ENCODE measurements around the gene AKAP10. TPM values are rescaled to one million over a fixed set of nuclear protein-coding genes. Genes with fewer than 3 reads are reported as not detected.

Gene AKAP10
- total and polyA plus RNA-seq, 2 donors (not counting 1 experiment from before 2014, with no cell fraction given): 20.6 to 71.2 TPM

- Histone ChIP-seq H3K4me1 (ENCODE audit: control insufficient read depth in 2 of 2, insufficient read depth in 2 of 2, low read length in 2 of 2) (peaks cover 5 to 6% of the 10 kb centered on the region in 2 donors), H3K9me3 (ENCODE audit: control extremely low read depth in 1 of 3, control insufficient read depth in 2 of 3, insufficient read depth in 1 of 3, low read length in 2 of 3) (no peaks in the 10 kb centered on the region), H3K4me3 (ENCODE audit: control extremely low read depth in 1 of 5, extremely low read depth in 1 of 5, insufficient read depth in 1 of 5, low read depth in 2 of 5, low read length in 4 of 5) (peak within 1 kb of the TSS; percentile 37 to 72 (median 56)), H3K4me2 (replicated peaks; ENCODE audit: low read depth, low read length, poor library complexity, severe bottlenecking) (peak within 1 kb of the TSS; percentile 97), H4K20me1 (ENCODE audit: control insufficient read depth, insufficient read depth, low read length, poor library complexity, severe bottlenecking) (no peaks in the 10 kb centered on the region), H3K79me2 (ENCODE audit: control insufficient read depth, insufficient read depth, low read length) (no peaks in the 10 kb centered on the region), H3K9ac (ENCODE audit: low read length) (peak within 1 kb of the TSS; percentile 75), H3K27me3 (replicated peaks in 1 of 4; ENCODE audit: control extremely low read depth in 1 of 4, control insufficient read depth in 3 of 4, insufficient read depth in 4 of 4, low read length in 3 of 4) (peaks cover 0 to 4% (median 0%) of the 10 kb centered on the region in 4 experiments), H3K27ac (ENCODE audit: low read length in 2 of 2) (no peak within 1 kb of the TSS), H2AFZ (ENCODE audit: insufficient read depth, low read depth, low read length, poor library complexity, severe bottlenecking) (peak within 1 kb of the TSS; percentile 93), H3K36me3 (replicated peaks in 1 of 2; ENCODE audit: control extremely low read depth in 1 of 2, control insufficient read depth in 1 of 2, extremely low read depth in 1 of 2, insufficient read depth in 2 of 2, low read length in 1 of 2) (no peaks in the 10 kb centered on the region)
- peaks cover 6% of the 10 kb centered on the region for H3K4me1 Mint-ChIP-seq
- intact Hi-C loops (cut with micrococcal nuclease): no loop called here
- ATAC-seq (ENCODE audit: low read depth): peak; percentile 75
- CTCF ChIA-PET: no interaction called here
- DNase-seq: peak; percentile 66
- peaks cover 13% of the 10 kb centered on the region for H3K27me3 Mint-ChIP-seq
- H3K4me3 Mint-ChIP-seq: peak within 1 kb of the TSS; percentile 83
- no peaks in the 10 kb centered on the region for H3K9me3 Mint-ChIP-seq (ENCODE audit: insufficient read depth)
- 2% methylated on average over 111 of the region's 111 CpGs for WGBS (ENCODE audit: insufficient coverage)
- POLR2A ChIA-PET: no interaction called here
- H3K27ac Mint-ChIP-seq: peak within 1 kb of the TSS; percentile 59
- TF ChIP-seq EZH2 (IDR thresholded peaks at IDR 0.05; ENCODE audit: borderline replicate concordance, insufficient read depth, low read depth, low read length, poor library complexity, severe bottlenecking) (no peak), CTCF (IDR thresholded peaks at IDR 0.05) (no peak)
Observed at GRCh38 chr17:19867329-19868078, 110.1 kb downstream of the AKAP10 start, which contains the start of gene ULK2. Gene ULK2, minus strand, starts transcription at chr17:19867936. Its CDS starts 519 bp downstream, at chr17:19867417.

- H3K79me2 ChIP-seq (ENCODE audit: control insufficient read depth, insufficient read depth, low read length): no peaks in the 10 kb centered on the region
- CTCF ChIA-PET: no interaction called here
- peaks cover 0 to 4% (median 0%) of the 10 kb centered on the region in 4 experiments for H3K27me3 ChIP-seq (replicated peaks in 1 of 4; ENCODE audit: control extremely low read depth in 1 of 4, control insufficient read depth in 3 of 4, insufficient read depth in 4 of 4, low read length in 3 of 4)
- TF ChIP-seq EZH2 (IDR thresholded peaks at IDR 0.05; ENCODE audit: borderline replicate concordance, insufficient read depth, low read depth, low read length, poor library complexity, severe bottlenecking) (no peak), CTCF (IDR thresholded peaks at IDR 0.05) (no peak)
- peak overlapping the region; percentile 37 to 72 (median 56) for H3K4me3 ChIP-seq (ENCODE audit: control extremely low read depth in 1 of 5, extremely low read depth in 1 of 5, insufficient read depth in 1 of 5, low read depth in 2 of 5, low read length in 4 of 5)
- peak overlapping the region; percentile 83 for H3K4me3 Mint-ChIP-seq
- H3K27ac ChIP-seq (ENCODE audit: low read length in 2 of 2): no peak overlapping the region
- DNase-seq: peak; percentile 61
- H3K9me3 Mint-ChIP-seq (ENCODE audit: insufficient read depth): no peaks in the 10 kb centered on the region
- H2AFZ ChIP-seq (ENCODE audit: insufficient read depth, low read depth, low read length, poor library complexity, severe bottlenecking): peak overlapping the region; percentile 93
- no peaks in the 10 kb centered on the region for H4K20me1 ChIP-seq (ENCODE audit: control insufficient read depth, insufficient read depth, low read length, poor library complexity, severe bottlenecking)
- POLR2A ChIA-PET: no interaction called here
- peak overlapping the region; percentile 97 for H3K4me2 ChIP-seq (replicated peaks; ENCODE audit: low read depth, low read length, poor library complexity, severe bottlenecking)
- no peaks in the 10 kb centered on the region for H3K36me3 ChIP-seq (replicated peaks in 1 of 2; ENCODE audit: control extremely low read depth in 1 of 2, control insufficient read depth in 1 of 2, extremely low read depth in 1 of 2, insufficient read depth in 2 of 2, low read length in 1 of 2)
- peaks cover 5 to 6% of the 10 kb centered on the region in 2 donors for H3K4me1 ChIP-seq (ENCODE audit: control insufficient read depth in 2 of 2, insufficient read depth in 2 of 2, low read length in 2 of 2)
- WGBS (ENCODE audit: insufficient coverage): under 1% methylated on average over 27 of the region's 27 CpGs
- peaks cover 6% of the 10 kb centered on the region for H3K4me1 Mint-ChIP-seq
- peak overlapping the region; percentile 59 for H3K27ac Mint-ChIP-seq
- H3K9ac ChIP-seq (ENCODE audit: low read length): peak overlapping the region; percentile 75
- peaks cover 13% of the 10 kb centered on the region for H3K27me3 Mint-ChIP-seq
- peak; percentile 52 for ATAC-seq (ENCODE audit: low read depth)
- intact Hi-C loops (cut with micrococcal nuclease): no loop called here
- no peaks in the 10 kb centered on the region for H3K9me3 ChIP-seq (ENCODE audit: control extremely low read depth in 1 of 3, control insufficient read depth in 2 of 3, insufficient read depth in 1 of 3, low read length in 2 of 3)
Observed at GRCh38 chr17:19867079-19867328, 110.6 kb downstream of the AKAP10 start.

All from B cell (primary cell).